Naive thymus-derived CD4-positive, alpha-beta T cell (primary cell): Measurements from ENCODE around the gene PTEN. TPM values are rescaled to one million over a fixed set of nuclear protein-coding genes. Genes with fewer than 3 reads are reported as not detected.
A peak's percentile ranks its signal among the peaks of the same experiment; 100 is the strongest.

ENCODE experiments used
- ATAC-seq: fragments of 150-1000 bp; cut with Tn5 transposase; 2 replicates; pipeline ENCODE4 v1.10.0; 2021; ENCODE audit warnings: mild to moderate bottlenecking, moderate library complexity
- CTCF ChIA-PET: fragments of 350-600 bp; sonication (Branson Sonifier 250); formaldehyde crosslinking; loops from one replicate; lab custom pipeline; 2021; ENCODE audit warnings: antibody characterized with exemption; lab: Charles Lee
- POLR2A ChIA-PET: fragments of 350-600 bp; sonication (Branson Sonifier 250); formaldehyde crosslinking; loops from one replicate; lab custom pipeline; 2021; ENCODE audit warnings: antibody characterized with exemption, inconsistent platforms; lab: Charles Lee
- DNase-seq, 9 donors: peaks; one replicate each; pipeline versions ENCODE4 v3.0.0 to v3.0.0-alpha.2; 2020 to 2022; ENCODE audit warnings: mixed read lengths in 1 of 9
- H3K27ac ChIP-seq: one replicate; pipeline ENCODE4 v1.7.0; 2013; ENCODE audit warnings: mild to moderate bottlenecking, low read depth, low read length, moderate library complexity
- H3K27me3 ChIP-seq, 2 donors: one replicate each; pipeline ENCODE4 v1.7.0; 2013; ENCODE audit warnings: low read length in 2 of 2, mild to moderate bottlenecking in 2 of 2, moderate library complexity in 2 of 2; ENCODE audit not compliant: control insufficient read depth in 2 of 2, insufficient read depth in 2 of 2
- H3K36me3 ChIP-seq, 3 experiments: 1 replicate in 2 of 3; 2 replicates in 1 of 3; pipeline ENCODE4 v1.7.0; 2013; ENCODE audit warnings: low read length in 3 of 3, mild to moderate bottlenecking in 3 of 3, moderate library complexity in 1 of 3; ENCODE audit not compliant: insufficient read depth in 3 of 3, control insufficient read depth in 2 of 3
- H3K4me1 ChIP-seq, 2 donors: one replicate each; pipeline ENCODE4 v1.7.0; 2013; ENCODE audit warnings: low read length in 2 of 2, mild to moderate bottlenecking in 2 of 2, moderate library complexity in 1 of 2; ENCODE audit not compliant: control insufficient read depth in 2 of 2, insufficient read depth in 2 of 2
- H3K4me3 ChIP-seq: 2 replicates; pipeline ENCODE4 v1.7.0; 2013; ENCODE audit warnings: mild to moderate bottlenecking, low read length
- H3K9me3 ChIP-seq, 3 experiments: 1 replicate in 2 of 3; 2 replicates in 1 of 3; pipeline ENCODE4 v1.7.0; 2013; ENCODE audit warnings: low read length in 3 of 3; ENCODE audit not compliant: control insufficient read depth in 2 of 3
- H3K27ac Mint-ChIP-seq, 9 donors: one replicate each; pipeline ENCODE4 v1.8.0; 2020 to 2022; ENCODE audit warnings: mixed read lengths in 9 of 9, mild to moderate bottlenecking in 8 of 9, moderate library complexity in 5 of 9, inconsistent platforms in 2 of 9
- H3K27me3 Mint-ChIP-seq, 5 donors: one replicate each; pipeline ENCODE4 v1.8.0; 2021 to 2022; ENCODE audit warnings: mixed read lengths in 5 of 5, mild to moderate bottlenecking in 1 of 5
- H3K36me3 Mint-ChIP-seq, 5 donors: one replicate each; pipeline ENCODE4 v1.8.0; 2020 to 2022; ENCODE audit warnings: mixed read lengths in 5 of 5, mild to moderate bottlenecking in 3 of 5, inconsistent platforms in 1 of 5
- H3K4me1 Mint-ChIP-seq, 7 donors: one replicate each; pipeline ENCODE4 v1.8.0; 2020 to 2022; ENCODE audit warnings: mixed read lengths in 7 of 7, mild to moderate bottlenecking in 3 of 7, inconsistent platforms in 1 of 7
- H3K4me3 Mint-ChIP-seq, 10 donors: one replicate each; pipeline ENCODE4 v1.8.0; 2020 to 2022; ENCODE audit warnings: mild to moderate bottlenecking in 10 of 10, mixed read lengths in 10 of 10, moderate library complexity in 6 of 10, inconsistent platforms in 2 of 10
- H3K9me3 Mint-ChIP-seq, 11 donors: one replicate each; pipeline ENCODE4 v1.8.0; 2020 to 2022; ENCODE audit warnings: mixed read lengths in 11 of 11, mild to moderate bottlenecking in 4 of 11, inconsistent platforms in 1 of 11, moderate library complexity in 1 of 11
- intact Hi-C, 2 donors: fragments of 100-400 bp; cut with micrococcal nuclease; formaldehyde crosslinking; loops; one replicate each; pipeline ENCODE4 v1.15.1; 2023
- polyA plus RNA-seq, 2 donors: library from polyadenylated mRNA; unstranded; fragments of 300-500 nt; fragmentation: Illumina TruSeq; gene quantifications; one replicate each; pipeline ENCODE4 v1.2.3, GENCODE V29; 2021
- total RNA-seq, 6 experiments: library from RNA in 5 of 6; stranded (reverse) in 5 of 6; gene quantifications; 1 replicate in 5 of 6; 2 replicates in 1 of 6; pipeline ENCODE4 v1.2.3 and lab custom pipeline; 2021 to 2026

The PTEN gene
- total and polyA plus RNA-seq, 7 experiments from 2014 or later = 24.0 to 109 (median 86.2) TPM

DNA sequence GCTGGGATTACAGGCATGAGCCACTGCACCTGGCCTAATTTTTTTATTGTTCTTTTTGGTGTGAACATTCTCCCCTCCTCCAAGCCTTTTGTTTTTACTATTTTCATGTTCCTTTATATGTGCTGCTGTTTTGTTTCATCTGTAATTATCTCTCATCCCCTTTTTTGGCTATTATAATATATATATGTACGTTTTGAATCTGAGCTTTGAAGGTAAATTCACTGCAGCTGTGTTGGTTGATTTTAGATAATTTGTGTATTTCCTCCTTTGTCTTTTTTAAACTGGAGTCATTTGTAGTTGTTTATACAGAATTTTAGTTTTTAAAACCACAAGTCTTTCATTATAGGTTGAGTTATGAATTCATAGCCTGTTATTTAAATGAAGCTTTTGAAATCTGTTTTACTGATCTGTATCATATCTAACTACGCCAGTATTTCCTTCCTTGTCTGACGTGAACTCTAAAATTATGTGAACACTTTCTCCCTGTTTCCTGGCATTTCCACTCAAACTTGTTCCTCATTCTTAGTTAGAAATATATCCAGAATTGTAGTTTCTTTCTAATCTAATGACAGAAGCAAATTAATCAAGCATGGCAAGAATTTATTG is 54.9 kb downstream of the PTEN start:
- intact Hi-C loops = loop anchor here (1.0 to 5.0 kb wide), 3 partner anchors 9 to 56 kb away; partner anchors contain the start of genes KLLN (in 1 of the 2) and PTEN (in 1 of the 2)
- peak; percentile 72 for ATAC-seq
- POLR2A ChIA-PET = interaction anchor here (0.9 to 1.1 kb wide), 3 partner anchors 8 to 100 kb away, joined by 3 to 6 read pairs (median 3); partner anchors contain the start of genes ATAD1, KLLN and PTEN
- H3K27me3 ChIP-seq = no peaks in the 10 kb centered on the region
- peaks cover 0 to 7% (median 0%) of the 10 kb centered on the region in 3 experiments for H3K9me3 ChIP-seq
- no peaks in the 10 kb centered on the region for H3K27me3 Mint-ChIP-seq
- peak overlapping the region; percentile 14 to 90 (median 69) for H3K27ac Mint-ChIP-seq
- H3K4me3 ChIP-seq = no peak overlapping the region
- peak in 5 of 9 donors; percentile 6 to 37 (median 18) for DNase-seq
- peaks cover 19 to 67% (median 51%) of the 10 kb centered on the region in 5 donors for H3K36me3 Mint-ChIP-seq
- H3K4me3 Mint-ChIP-seq = peak overlapping the region; percentile 7 to 79 (median 58)
- H3K4me1 ChIP-seq = peaks cover 17 to 35% of the 10 kb centered on the region in 2 donors
- CTCF ChIA-PET = interaction anchor here (1.0 to 1.1 kb wide), 2 partner anchors 105 to 149 kb away, joined by 3 to 4 read pairs; no protein-coding TSS in a partner anchor
- H3K4me1 Mint-ChIP-seq = peaks cover 47 to 86% (median 81%) of the 10 kb centered on the region in 7 donors
- H3K36me3 ChIP-seq = peaks cover 0 to 8% (median 0%) of the 10 kb centered on the region in 3 experiments
- H3K9me3 Mint-ChIP-seq = peaks cover 3 to 34% (median 9%) of the 10 kb centered on the region in 11 donors
- H3K27ac ChIP-seq = no peak overlapping the region

DNA sequence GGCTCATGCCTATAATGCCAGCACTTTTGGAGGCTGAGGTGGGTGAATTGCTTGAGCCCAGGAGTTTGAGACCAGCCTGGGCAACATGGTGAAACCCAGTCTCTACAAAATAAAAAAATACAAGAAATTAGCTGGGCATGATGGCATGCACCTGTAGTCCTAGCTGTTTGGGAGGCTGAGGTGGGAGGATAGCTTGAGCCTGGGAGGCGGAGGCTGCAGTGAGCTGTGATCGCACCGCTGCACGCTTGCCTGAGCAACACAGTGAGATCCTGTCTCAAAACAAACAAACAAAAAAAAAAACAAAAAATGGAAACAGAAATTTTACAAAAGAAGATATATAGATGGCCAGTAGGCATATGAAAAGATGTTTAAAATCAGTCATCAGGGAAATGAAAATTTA is 57.1 kb downstream of the PTEN start:
- Histone ChIP-seq H3K27ac (no peak overlapping the region), H3K9me3 (no peaks in the 10 kb centered on the region), H3K4me3 (no peak overlapping the region), H3K4me1 (peaks cover 24 to 43% of the 10 kb centered on the region in 2 donors), H3K27me3 (no peaks in the 10 kb centered on the region), H3K36me3 (peaks cover 0 to under 1% (median 0%) of the 10 kb centered on the region in 3 experiments)
- Mint-ChIP-seq H3K9me3 (peaks cover 0 to 18% (median 0%) of the 10 kb centered on the region in 11 donors), H3K27me3 (no peaks in the 10 kb centered on the region), H3K36me3 (peaks cover 20 to 65% (median 50%) of the 10 kb centered on the region in 5 donors), H3K4me3 (peak overlapping the region in 1 of 10 donors; percentile 46), H3K4me1 (peaks cover 60 to 96% (median 93%) of the 10 kb centered on the region in 7 donors), H3K27ac (no peak overlapping the region)
- ChIA-PET CTCF (no interaction called here), POLR2A (no interaction called here)
- DNase-seq = no peak
- ATAC-seq = no peak
- intact Hi-C loops = no loop called here

DNA sequence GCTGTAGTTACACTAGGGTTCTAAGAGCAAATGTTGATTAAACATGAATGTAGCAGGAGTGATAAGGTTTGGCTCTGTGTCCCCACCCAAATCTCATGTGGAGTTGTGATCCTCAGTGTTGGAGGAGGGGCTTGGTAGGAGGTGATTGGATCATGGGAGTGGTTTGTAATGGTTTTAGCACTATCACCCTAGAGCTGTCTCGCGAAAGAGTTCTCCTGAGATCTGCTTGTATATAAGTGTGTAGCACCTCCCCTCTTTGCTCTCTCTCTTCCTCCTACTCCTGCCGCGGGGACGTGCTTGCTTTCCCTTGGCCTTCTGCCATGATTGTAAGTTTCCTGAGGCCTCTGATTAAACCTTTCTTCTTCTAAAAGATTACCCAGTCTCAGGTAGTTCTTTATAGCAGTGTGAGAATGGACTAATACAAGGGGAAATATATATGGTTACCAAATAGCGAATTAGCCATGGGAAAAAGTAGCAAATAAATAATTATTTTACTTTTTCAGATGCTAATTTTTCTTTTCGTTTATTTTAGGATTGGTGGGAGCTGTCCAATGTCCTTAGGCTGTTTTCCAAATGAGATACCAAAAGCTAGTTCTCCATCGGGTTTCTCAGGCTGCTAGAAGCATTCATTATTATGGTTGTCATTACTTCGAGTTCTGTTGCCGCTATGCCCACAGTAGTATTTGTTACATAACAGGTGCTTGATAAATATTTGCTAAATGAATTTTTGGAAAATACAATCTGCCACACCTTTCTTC is 58.7 kb downstream of the PTEN start:
- no peaks in the 10 kb centered on the region for H3K27me3 ChIP-seq
- ChIA-PET CTCF (no interaction called here), POLR2A (interaction anchor here (0.9 kb wide), 1 partner anchor 61 kb away, joined by 4 read pairs; no protein-coding TSS in a partner anchor)
- intact Hi-C loops = no loop called here
- Mint-ChIP-seq H3K27me3 (no peaks in the 10 kb centered on the region), H3K4me1 (peaks cover 61 to 96% (median 93%) of the 10 kb centered on the region in 7 donors), H3K4me3 (peak overlapping the region in 5 of 10 donors; percentile 8 to 65 (median 44)), H3K27ac (peak overlapping the region in 5 of 9 donors; percentile 26 to 74 (median 42)), H3K36me3 (peaks cover 30 to 62% (median 53%) of the 10 kb centered on the region in 5 donors), H3K9me3 (peaks cover 0 to 15% (median 0%) of the 10 kb centered on the region in 11 donors)
- H3K27ac ChIP-seq = no peak overlapping the region
- H3K4me3 ChIP-seq = no peak overlapping the region
- ATAC-seq = no peak
- peaks cover 18 to 39% of the 10 kb centered on the region in 2 donors for H3K4me1 ChIP-seq
- no peaks in the 10 kb centered on the region for H3K9me3 ChIP-seq
- DNase-seq = no peak
- H3K36me3 ChIP-seq = peaks cover 0 to 3% (median 0%) of the 10 kb centered on the region in 3 experiments

DNA sequence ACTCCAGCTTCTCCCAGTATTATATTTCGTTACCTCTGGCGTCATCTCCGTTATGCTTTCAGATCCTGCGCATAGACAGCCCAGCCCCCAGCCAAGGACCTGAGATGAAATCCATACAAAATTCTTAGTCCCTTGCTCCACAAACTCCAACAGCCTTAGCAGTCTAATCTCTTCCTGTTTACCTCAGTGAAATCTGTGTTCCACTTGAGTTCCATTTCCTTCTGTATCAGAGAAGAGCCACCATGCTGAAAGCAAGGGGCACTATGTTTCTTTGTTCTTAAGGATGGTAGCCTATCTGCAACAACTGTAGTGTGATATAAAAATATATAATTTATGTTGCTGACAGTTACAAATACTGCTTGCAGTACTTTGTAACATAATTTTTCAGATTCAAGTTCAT is 59.8 kb downstream of the PTEN start:
- Histone ChIP-seq H3K9me3 (no peaks in the 10 kb centered on the region), H3K27me3 (no peaks in the 10 kb centered on the region), H3K4me3 (no peak overlapping the region), H3K27ac (no peak overlapping the region), H3K36me3 (peaks cover 0 to 3% (median 0%) of the 10 kb centered on the region in 3 experiments), H3K4me1 (peaks cover 10 to 37% of the 10 kb centered on the region in 2 donors)
- H3K36me3 Mint-ChIP-seq = peaks cover 30 to 66% (median 54%) of the 10 kb centered on the region in 5 donors
- POLR2A ChIA-PET = interaction anchor here (0.6 kb wide), 1 partner anchor 28 kb away, joined by 3 read pairs; no protein-coding TSS in a partner anchor
- H3K4me3 Mint-ChIP-seq = peak overlapping the region in 7 of 10 donors; percentile 23 to 65 (median 45)
- no peaks in the 10 kb centered on the region for H3K27me3 Mint-ChIP-seq
- H3K4me1 Mint-ChIP-seq = peaks cover 57 to 96% (median 93%) of the 10 kb centered on the region in 7 donors
- CTCF ChIA-PET = no interaction called here
- DNase-seq (no peak), ATAC-seq (no peak)
- H3K27ac Mint-ChIP-seq = peak overlapping the region in 7 of 9 donors; percentile 16 to 74 (median 37)
- H3K9me3 Mint-ChIP-seq = peaks cover 0 to 15% (median 0%) of the 10 kb centered on the region in 11 donors
- intact Hi-C loops = no loop called here

DNA sequence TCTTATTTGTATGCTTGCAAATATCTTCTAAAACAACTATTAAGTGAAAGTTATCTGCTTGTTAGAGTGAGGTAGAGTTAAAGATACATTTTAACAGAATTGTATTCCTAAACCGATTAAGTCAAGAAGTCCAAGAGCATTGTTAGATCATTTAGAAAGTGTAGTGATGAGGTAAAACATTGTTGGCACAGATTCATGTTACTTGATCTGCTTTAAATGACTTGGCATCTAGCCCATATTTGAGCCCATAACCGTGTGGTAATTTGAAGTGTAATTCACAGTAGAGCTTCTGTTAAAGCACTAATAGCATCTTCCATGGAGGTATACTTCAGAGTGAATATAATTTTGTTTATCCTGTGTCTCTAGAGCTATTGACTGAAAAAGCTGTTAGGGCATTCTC is 62.1 kb downstream of the PTEN start:
- Mint-ChIP-seq H3K4me1 (peaks cover 61 to 99% (median 92%) of the 10 kb centered on the region in 7 donors), H3K36me3 (peaks cover 30 to 59% (median 52%) of the 10 kb centered on the region in 5 donors), H3K27me3 (no peaks in the 10 kb centered on the region), H3K4me3 (peak overlapping the region in 6 of 10 donors; percentile 3 to 69 (median 52)), H3K9me3 (peaks cover 0 to 15% (median 0%) of the 10 kb centered on the region in 11 donors), H3K27ac (peak overlapping the region in 4 of 9 donors; percentile 9 to 83 (median 50))
- H3K4me1 ChIP-seq = peaks cover 18 to 32% of the 10 kb centered on the region in 2 donors
- no peak overlapping the region for H3K27ac ChIP-seq
- intact Hi-C loops = loop anchor here in 1 of 2 donors (5.0 kb wide), 1 partner anchor 63 kb away; the partner anchor contains the start of genes KLLN and PTEN
- H3K9me3 ChIP-seq = no peaks in the 10 kb centered on the region
- no peak overlapping the region for H3K4me3 ChIP-seq
- ChIA-PET POLR2A (interaction anchor here (0.7 to 1.6 kb wide), 4 partner anchors 14 to 140 kb away, joined by 3 to 6 read pairs (median 4); partner anchors contain the start of genes KLLN and PTEN), CTCF (interaction anchor here (0.6 to 1.1 kb wide), 2 partner anchors 67 to 111 kb away, joined by 3 to 4 read pairs; no protein-coding TSS in a partner anchor)
- H3K36me3 ChIP-seq = peaks cover 0 to 3% (median 0%) of the 10 kb centered on the region in 3 experiments
- ATAC-seq (no peak), DNase-seq (no peak)
- no peaks in the 10 kb centered on the region for H3K27me3 ChIP-seq

DNA sequence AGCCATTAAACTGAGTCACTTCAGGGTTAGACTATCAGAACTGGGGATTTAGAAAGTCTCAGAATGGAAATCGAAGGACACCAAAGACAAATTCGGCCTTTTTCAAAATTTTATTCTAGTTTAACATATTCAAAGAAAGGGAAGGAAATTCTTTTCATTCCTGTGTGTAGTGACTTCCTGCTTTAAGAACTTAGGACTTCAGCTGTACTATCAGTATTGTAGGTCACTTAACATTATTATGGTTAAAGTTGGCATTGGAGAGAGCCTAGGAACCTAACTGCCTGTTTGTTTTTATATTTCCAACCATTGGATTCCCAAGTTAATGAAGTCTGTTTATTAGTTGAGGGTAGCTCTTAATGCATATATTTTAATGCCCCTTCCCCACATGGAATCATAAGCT is 63.7 kb downstream of the PTEN start:
- H3K27ac ChIP-seq = no peak overlapping the region
- peaks cover 52 to 99% (median 93%) of the 10 kb centered on the region in 7 donors for H3K4me1 Mint-ChIP-seq
- H3K9me3 ChIP-seq = no peaks in the 10 kb centered on the region
- peaks cover 0 to 3% (median 0%) of the 10 kb centered on the region in 3 experiments for H3K36me3 ChIP-seq
- H3K27me3 Mint-ChIP-seq = no peaks in the 10 kb centered on the region
- ATAC-seq = no peak
- peak overlapping the region in 5 of 10 donors; percentile 17 to 69 (median 58) for H3K4me3 Mint-ChIP-seq
- peak overlapping the region in 3 of 9 donors; percentile 28 to 47 (median 32) for H3K27ac Mint-ChIP-seq
- intact Hi-C loops = loop anchor here in 1 of 2 donors (1.0 to 5.0 kb wide), 2 partner anchors 9 to 65 kb away; partner anchors contain the start of genes KLLN and PTEN
- H3K36me3 Mint-ChIP-seq = peaks cover 28 to 54% (median 51%) of the 10 kb centered on the region in 5 donors
- no peaks in the 10 kb centered on the region for H3K27me3 ChIP-seq
- no peak for DNase-seq
- H3K4me3 ChIP-seq = no peak overlapping the region
- POLR2A ChIA-PET = interaction anchor here (0.6 to 1.3 kb wide), 2 partner anchors 9 to 64 kb away, joined by 3 to 8 read pairs; partner anchors contain the start of genes KLLN and PTEN
- H3K9me3 Mint-ChIP-seq = peaks cover 0 to 9% (median 0%) of the 10 kb centered on the region in 11 donors
- peaks cover 18 to 35% of the 10 kb centered on the region in 2 donors for H3K4me1 ChIP-seq
- CTCF ChIA-PET = no interaction called here
